ENCODE data around the gene PRAMEF15. TPM values are rescaled to one million over a fixed set of nuclear protein-coding genes. Genes with fewer than 3 reads are reported as not detected.
A peak's percentile ranks its signal among the peaks of the same experiment; 100 is the strongest.
"Not testable (repeated sequence)": the region's sequence is repeated elsewhere in the genome, so short reads cannot be mapped to it uniquely, and the experiment has no call there.

The PRAMEF15 gene
- total RNA-seq, 1 experiment from 2014 or later, result not detected

DNA sequence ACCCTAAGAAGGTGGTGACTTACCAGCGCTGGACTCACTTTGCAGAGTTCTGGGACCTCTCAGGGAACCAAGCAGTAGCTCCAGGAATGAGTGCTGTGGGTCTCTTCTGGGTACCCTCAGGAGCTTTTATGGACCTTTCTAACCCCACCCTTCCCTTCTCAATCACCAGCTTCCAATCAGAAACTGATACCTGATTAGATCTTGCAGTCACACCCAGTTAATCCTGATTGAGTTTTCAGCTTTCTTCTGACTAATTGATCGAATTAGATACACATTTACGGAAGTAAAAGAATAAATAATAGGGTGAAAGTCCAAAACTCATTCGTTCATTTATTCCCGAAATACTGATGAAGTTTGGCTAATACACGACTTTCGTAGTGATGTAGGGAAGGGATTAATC, 31.7 kb downstream of the PRAMEF15 start, which contains the start of gene PRAMEF14:
Gene PRAMEF14 (minus strand): TSS at position 101 of the 400 bp plus-strand sequence. CDS start 1,820 bp downstream, outside the sequence.
- H3K9me3 Mint-ChIP-seq (ENCODE audit: low read depth, unreplicated experiment); H3K4me3 Mint-ChIP-seq (ENCODE audit: low read depth, unreplicated experiment); CTCF ChIA-PET; H3K27ac Mint-ChIP-seq (ENCODE audit: unreplicated experiment); DNase-seq; H3K36me3 Mint-ChIP-seq (ENCODE audit: insufficient read depth, unreplicated experiment); H3K4me1 Mint-ChIP-seq (ENCODE audit: low read depth, unreplicated experiment); BruUV-seq (replicated peaks); H3K27me3 Mint-ChIP-seq (ENCODE audit: unreplicated experiment); intact Hi-C loops (cut with micrococcal nuclease; ENCODE audit: unreplicated experiment): not testable (repeated sequence)

DNA sequence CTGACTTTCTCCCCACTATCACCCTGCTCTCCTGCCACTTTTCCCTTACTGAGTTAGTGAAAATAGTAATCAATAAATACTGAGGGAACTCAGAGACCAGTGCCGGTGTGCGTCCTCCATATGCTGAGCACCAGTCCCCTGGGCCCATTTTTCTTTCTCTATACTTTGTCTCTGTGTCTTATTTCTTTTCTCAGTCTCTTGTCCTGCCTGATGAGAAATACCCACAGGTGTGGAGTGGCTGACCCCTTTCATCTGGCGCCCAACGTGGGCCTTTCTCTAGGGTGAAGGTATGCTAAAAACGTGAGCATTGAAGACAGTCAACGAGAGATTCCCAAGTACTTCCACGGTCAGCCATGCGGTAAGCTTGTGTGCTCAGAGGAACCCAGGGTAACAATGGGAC, 38.1 kb downstream of the PRAMEF15 start:
- DNase-seq, result peak; percentile 1
- H3K4me1 Mint-ChIP-seq (ENCODE audit: low read depth, unreplicated experiment); CTCF ChIA-PET; H3K27ac Mint-ChIP-seq (ENCODE audit: unreplicated experiment); H3K36me3 Mint-ChIP-seq (ENCODE audit: insufficient read depth, unreplicated experiment); H3K4me3 Mint-ChIP-seq (ENCODE audit: low read depth, unreplicated experiment); intact Hi-C loops (cut with micrococcal nuclease; ENCODE audit: unreplicated experiment); H3K9me3 Mint-ChIP-seq (ENCODE audit: low read depth, unreplicated experiment); BruUV-seq (replicated peaks); H3K27me3 Mint-ChIP-seq (ENCODE audit: unreplicated experiment): not testable (repeated sequence)

DNA sequence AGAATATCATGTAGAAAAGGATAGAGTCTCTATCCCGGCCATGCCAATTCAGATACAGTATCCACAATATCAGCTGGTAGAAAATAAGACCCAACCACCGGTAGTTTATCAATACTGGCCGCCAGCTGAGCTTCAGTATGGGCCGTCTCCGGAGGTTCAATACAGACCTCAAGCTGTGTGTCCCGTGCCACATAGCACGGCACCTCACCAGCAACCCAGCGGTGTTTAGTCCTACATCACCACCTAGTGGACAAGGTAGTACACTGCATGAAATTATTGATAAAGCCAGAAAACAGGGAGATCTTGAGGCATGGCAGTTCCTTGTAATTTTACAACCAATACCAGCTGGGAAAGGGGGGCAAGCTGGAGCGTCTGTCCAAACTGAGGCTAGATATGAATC, 39.1 kb downstream of the PRAMEF15 start:
- H3K27me3 Mint-ChIP-seq (ENCODE audit: unreplicated experiment); BruUV-seq (replicated peaks); H3K4me3 Mint-ChIP-seq (ENCODE audit: low read depth, unreplicated experiment); DNase-seq; CTCF ChIA-PET; intact Hi-C loops (cut with micrococcal nuclease; ENCODE audit: unreplicated experiment); H3K4me1 Mint-ChIP-seq (ENCODE audit: low read depth, unreplicated experiment); H3K36me3 Mint-ChIP-seq (ENCODE audit: insufficient read depth, unreplicated experiment); H3K27ac Mint-ChIP-seq (ENCODE audit: unreplicated experiment); H3K9me3 Mint-ChIP-seq (ENCODE audit: low read depth, unreplicated experiment): not testable (repeated sequence)

DNA sequence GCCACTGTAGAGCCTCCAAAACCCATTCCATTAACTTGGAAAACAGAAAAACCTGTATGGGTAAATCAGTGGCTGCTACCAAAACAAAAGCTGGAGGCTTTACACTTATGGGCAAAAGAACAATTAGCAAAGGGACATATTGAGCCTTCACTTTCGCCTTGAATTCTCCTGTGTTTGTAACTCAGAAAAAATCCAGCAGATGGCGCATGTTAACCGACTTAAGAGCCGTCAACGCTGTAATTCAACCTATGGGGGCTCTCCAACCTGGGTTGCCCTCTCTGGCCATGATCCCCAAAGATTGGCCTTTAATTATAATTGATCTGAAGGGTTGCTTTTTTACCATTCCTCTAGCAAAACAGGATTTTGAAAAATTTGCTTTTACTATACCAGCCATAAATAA, 41.4 kb downstream of the PRAMEF15 start:
- CTCF ChIA-PET; BruUV-seq (replicated peaks); H3K27ac Mint-ChIP-seq (ENCODE audit: unreplicated experiment); H3K9me3 Mint-ChIP-seq (ENCODE audit: low read depth, unreplicated experiment); H3K27me3 Mint-ChIP-seq (ENCODE audit: unreplicated experiment); H3K36me3 Mint-ChIP-seq (ENCODE audit: insufficient read depth, unreplicated experiment); H3K4me1 Mint-ChIP-seq (ENCODE audit: low read depth, unreplicated experiment); H3K4me3 Mint-ChIP-seq (ENCODE audit: low read depth, unreplicated experiment): not testable (repeated sequence)
- intact Hi-C loops (cut with micrococcal nuclease; ENCODE audit: unreplicated experiment), result loop anchor here (5.0 kb wide), 2 partner anchors 66 to 606 kb away; no protein-coding TSS in a partner anchor
- DNase-seq, result peak; percentile 26

DNA sequence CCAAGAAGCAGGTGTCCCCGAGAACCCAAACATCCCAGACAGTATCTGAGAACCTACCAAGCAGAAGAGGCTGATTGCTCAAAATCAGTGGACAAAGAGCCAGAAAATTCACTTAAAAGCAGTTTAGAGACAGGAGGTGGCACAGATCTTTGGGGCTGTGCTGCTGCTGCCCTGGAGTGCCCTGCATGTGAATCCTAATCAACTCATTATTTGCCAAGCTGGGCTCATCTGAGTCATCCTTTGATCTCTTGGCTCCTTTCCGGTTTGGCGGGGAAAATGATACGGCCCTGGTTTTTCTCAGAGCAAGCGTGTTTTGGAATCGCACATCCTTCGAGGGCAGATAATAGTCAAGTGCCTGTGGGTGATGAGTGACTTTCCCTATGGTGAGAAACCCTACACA, 47.0 kb downstream of the PRAMEF15 start:
- H3K27me3 Mint-ChIP-seq (ENCODE audit: unreplicated experiment); H3K4me3 Mint-ChIP-seq (ENCODE audit: low read depth, unreplicated experiment); H3K4me1 Mint-ChIP-seq (ENCODE audit: low read depth, unreplicated experiment); CTCF ChIA-PET; BruUV-seq (replicated peaks); H3K9me3 Mint-ChIP-seq (ENCODE audit: low read depth, unreplicated experiment); H3K36me3 Mint-ChIP-seq (ENCODE audit: insufficient read depth, unreplicated experiment); intact Hi-C loops (cut with micrococcal nuclease; ENCODE audit: unreplicated experiment); H3K27ac Mint-ChIP-seq (ENCODE audit: unreplicated experiment); DNase-seq: not testable (repeated sequence)

DNA sequence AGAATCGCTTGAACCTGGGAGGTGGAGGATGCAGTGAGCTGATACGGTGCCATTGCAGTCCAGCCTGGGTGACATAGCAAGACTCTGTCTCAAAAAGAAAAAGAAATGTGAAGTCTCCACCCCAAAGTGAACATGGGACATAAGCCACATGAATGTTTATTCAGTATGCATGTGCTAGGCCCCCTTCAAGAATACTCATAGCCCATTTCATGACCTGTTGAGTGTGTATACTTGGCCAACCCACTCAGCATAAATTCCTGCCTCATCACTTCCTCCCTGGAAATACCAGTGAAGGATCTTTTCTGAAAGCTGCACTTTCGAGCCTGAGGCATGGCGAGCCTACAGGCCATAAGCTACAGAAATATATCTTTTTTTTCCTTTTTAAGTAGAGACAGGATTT, 49.5 kb downstream of the PRAMEF15 start:
- H3K36me3 Mint-ChIP-seq (ENCODE audit: insufficient read depth, unreplicated experiment); CTCF ChIA-PET; H3K27ac Mint-ChIP-seq (ENCODE audit: unreplicated experiment); H3K4me1 Mint-ChIP-seq (ENCODE audit: low read depth, unreplicated experiment); BruUV-seq (replicated peaks); H3K27me3 Mint-ChIP-seq (ENCODE audit: unreplicated experiment); H3K9me3 Mint-ChIP-seq (ENCODE audit: low read depth, unreplicated experiment); intact Hi-C loops (cut with micrococcal nuclease; ENCODE audit: unreplicated experiment); DNase-seq; H3K4me3 Mint-ChIP-seq (ENCODE audit: low read depth, unreplicated experiment): not testable (repeated sequence)

DNA sequence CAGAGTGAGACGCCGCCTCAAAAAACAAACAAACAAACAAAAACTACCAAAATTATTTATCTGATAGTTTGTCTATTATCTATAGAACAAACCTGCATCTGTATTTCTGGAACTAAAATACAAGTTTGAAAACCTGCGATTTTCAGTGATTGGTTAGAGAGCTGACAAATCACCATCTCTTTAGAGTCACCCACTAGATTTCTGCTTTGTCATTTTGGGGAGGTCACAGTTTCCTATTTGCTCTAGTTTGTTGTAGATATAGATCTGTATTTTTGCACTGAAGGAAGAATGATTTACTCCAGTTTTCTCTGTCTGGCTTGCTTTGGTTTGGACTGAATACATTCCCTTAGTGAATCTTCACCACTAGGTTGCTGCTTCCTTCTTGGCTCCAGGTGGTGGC, 51.2 kb downstream of the PRAMEF15 start:
- H3K9me3 Mint-ChIP-seq (ENCODE audit: low read depth, unreplicated experiment); DNase-seq: not testable (repeated sequence)

DNA sequence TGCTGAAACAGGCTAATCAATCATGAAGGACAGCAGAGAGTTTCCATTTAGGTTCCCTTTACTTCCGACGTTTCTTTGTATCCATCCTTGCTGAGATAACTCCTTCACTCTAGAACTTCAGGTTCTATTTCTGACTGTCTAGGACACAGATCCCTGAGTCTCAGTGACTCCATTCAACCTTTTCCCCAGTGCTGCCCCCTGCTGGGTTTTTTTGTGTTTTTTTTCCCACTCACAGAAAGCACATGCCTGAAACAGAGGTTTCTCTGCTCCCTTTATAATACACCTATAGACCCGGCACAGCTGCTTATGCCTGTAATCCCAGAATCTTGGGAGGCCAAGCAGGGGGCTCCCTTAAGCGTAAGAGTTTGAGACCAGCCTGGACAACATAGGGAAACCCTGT, 53.2 kb downstream of the PRAMEF15 start:
- intact Hi-C loops (cut with micrococcal nuclease; ENCODE audit: unreplicated experiment); H3K36me3 Mint-ChIP-seq (ENCODE audit: insufficient read depth, unreplicated experiment); H3K4me3 Mint-ChIP-seq (ENCODE audit: low read depth, unreplicated experiment); BruUV-seq (replicated peaks); H3K4me1 Mint-ChIP-seq (ENCODE audit: low read depth, unreplicated experiment); CTCF ChIA-PET; DNase-seq; H3K27ac Mint-ChIP-seq (ENCODE audit: unreplicated experiment); H3K9me3 Mint-ChIP-seq (ENCODE audit: low read depth, unreplicated experiment); H3K27me3 Mint-ChIP-seq (ENCODE audit: unreplicated experiment): not testable (repeated sequence)

More for the DNA sequence above, 51.2 kb downstream of the PRAMEF15 start:
- H3K27ac Mint-ChIP-seq (ENCODE audit: unreplicated experiment); H3K4me3 Mint-ChIP-seq (ENCODE audit: low read depth, unreplicated experiment); H3K4me1 Mint-ChIP-seq (ENCODE audit: low read depth, unreplicated experiment); H3K36me3 Mint-ChIP-seq (ENCODE audit: insufficient read depth, unreplicated experiment); BruUV-seq (replicated peaks); H3K27me3 Mint-ChIP-seq (ENCODE audit: unreplicated experiment); CTCF ChIA-PET; intact Hi-C loops (cut with micrococcal nuclease; ENCODE audit: unreplicated experiment): not testable (repeated sequence)

Other genes starting within 250 kb of the PRAMEF15 start
- gene PRAMEF25, start 244.8 kb upstream of the PRAMEF15 start, total RNA-seq (2022), result not detected in 2 replicates
- gene HNRNPCL2, start 198.7 kb upstream of the PRAMEF15 start, total RNA-seq (2022), result not detected in 2 replicates
- not detected in 2 replicates for gene PRAMEF26, start 159.6 kb upstream of the PRAMEF15 start, total RNA-seq (2022)
- not detected in 2 replicates for gene HNRNPCL4, start 149.9 kb upstream of the PRAMEF15 start, total RNA-seq (2022)
- not detected in 2 replicates for gene PRAMEF9, start 143.7 kb upstream of the PRAMEF15 start, total RNA-seq (2022)
- gene PRAMEF13, start 114.2 kb upstream of the PRAMEF15 start, total RNA-seq (2022), result not detected in 2 replicates
- gene PRAMEF18, start 89.4 kb upstream of the PRAMEF15 start, total RNA-seq (2022), result not detected in 2 replicates
- not detected in 2 replicates for gene PRAMEF5, start 61.4 kb upstream of the PRAMEF15 start, total RNA-seq (2022)
- gene PRAMEF8, start 30.4 kb upstream of the PRAMEF15 start, total RNA-seq (2022), result not detected in 2 replicates
- not detected in 2 replicates for gene PRAMEF33, start 12.0 kb upstream of the PRAMEF15 start, total RNA-seq (2022)
- not detected in 2 replicates for gene PRAMEF14, start 31.6 kb downstream of the PRAMEF15 start, total RNA-seq (2022)
- gene PRAMEF19, start 56.4 kb downstream of the PRAMEF15 start, total RNA-seq (2022), result not detected in 2 replicates
- not detected in 2 replicates for gene PRAMEF17, start 74.1 kb downstream of the PRAMEF15 start, total RNA-seq (2022)
- gene PRAMEF20, start 94.9 kb downstream of the PRAMEF15 start, total RNA-seq (2022), result not detected in 2 replicates
- not detected in 2 replicates for gene LRRC38, start 198.4 kb downstream of the PRAMEF15 start, total RNA-seq (2022)